NCI-H526 (cell line): ENCODE measurements around the gene AWAT2.
A peak's percentile ranks its signal among the peaks of the same experiment; 100 is the strongest.

ENCODE experiments used
- DNase-seq, 2 experiments: peaks; one replicate each; lab custom pipeline; 2025; lab: John Stamatoyannopoulos, UW

AWAT2 gene, protein sequence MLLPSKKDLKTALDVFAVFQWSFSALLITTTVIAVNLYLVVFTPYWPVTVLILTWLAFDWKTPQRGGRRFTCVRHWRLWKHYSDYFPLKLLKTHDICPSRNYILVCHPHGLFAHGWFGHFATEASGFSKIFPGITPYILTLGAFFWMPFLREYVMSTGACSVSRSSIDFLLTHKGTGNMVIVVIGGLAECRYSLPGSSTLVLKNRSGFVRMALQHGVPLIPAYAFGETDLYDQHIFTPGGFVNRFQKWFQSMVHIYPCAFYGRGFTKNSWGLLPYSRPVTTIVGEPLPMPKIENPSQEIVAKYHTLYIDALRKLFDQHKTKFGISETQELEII

DNA sequence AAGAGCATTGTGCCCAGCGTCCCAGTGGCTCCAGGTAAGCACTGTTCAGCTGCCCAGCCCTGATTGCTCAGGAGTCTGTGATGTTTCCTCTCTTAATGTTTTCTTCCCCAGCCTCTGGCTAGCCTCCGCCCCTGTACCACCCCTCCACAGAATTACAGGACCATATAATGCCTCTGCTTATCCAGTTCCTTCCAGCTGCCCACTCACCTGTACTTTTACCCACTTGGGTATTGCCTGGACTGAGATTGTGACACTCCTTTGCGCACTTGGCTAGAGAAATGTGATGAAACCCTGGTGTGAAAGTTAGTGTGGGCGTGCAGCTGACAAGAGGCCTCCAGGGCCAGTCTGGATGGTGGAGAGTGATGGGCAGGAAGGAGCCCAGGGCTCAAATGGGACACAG, at the start of gene AWAT2:
TSS of gene AWAT2 (minus strand) at position 14 of the 400 bp plus-strand sequence. CDS start at position 8, 6 bp downstream.
- no peak for DNase-seq

DNA sequence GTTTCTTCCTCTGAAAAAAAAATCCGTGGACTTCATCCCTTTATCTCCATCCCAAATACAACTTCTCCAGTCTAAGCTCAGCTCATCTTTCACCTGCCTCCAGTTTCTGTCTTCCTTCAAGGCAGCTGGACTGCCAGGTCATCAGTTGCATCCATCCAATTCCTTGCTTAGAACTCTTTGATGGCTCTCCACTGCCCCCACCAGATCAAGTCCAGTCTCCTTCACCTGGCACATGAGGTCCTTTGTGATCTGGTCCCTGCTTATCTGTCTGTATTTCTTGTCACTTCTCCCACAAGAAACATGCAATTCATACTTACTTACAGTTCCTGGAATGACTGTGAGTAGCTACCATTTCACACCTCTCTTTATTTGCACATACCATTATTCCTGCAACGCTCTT, 46.3 kb upstream of the AWAT2 start:
- peak in 1 of 2 experiments; percentile 14 for DNase-seq

DNA sequence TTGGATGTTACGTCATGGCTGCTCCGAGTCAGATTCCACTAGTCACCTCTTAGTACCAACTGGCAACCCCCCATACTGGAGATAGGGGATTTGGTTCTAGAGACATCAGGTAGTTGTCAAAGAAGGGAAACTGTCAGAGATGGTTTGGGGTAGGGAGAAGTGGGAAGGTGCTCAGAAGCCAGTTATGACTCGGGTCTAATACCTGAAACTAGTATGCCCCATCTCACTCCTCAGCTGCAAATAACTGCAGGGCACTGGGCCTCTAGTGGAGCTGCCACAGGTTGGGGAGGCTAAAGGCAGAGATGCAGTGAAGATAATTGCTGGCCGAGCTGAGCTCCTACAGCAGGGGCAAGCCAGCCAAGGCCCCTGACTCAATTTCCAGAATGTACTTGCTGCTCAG, 42.5 kb upstream of the AWAT2 start:
- DNase-seq = no peak

DNA sequence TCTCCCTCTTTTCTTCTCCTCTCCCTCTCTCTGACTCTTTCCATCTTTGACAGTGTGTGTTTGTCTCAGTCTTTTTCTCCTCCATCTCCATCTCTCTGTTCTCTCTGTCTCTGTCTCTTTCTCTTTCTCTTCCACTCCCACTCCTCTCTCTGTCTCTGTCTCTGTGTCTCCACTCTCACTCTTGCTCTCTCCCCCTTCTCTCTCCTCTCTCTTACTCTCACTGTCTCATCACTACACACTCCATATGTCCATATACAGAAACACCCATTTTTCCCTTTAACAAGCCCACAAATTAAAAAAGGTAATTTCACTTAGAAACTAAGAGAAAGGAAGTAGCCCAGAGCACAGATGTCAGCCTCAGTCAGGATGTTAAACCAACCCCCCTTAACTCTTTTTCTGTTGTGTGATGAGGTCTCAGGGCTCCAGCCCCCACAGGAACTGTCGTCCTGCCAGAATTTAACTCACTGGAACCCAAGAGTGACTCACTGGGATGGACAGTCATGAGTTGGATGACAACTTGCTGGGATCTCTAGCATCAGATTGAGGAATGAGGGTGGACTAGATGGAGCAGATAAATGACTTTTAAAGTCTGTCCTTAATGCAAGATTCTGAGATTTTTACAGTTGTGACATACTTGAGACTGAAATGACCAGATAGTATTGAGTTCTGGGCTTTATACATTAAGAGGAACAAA, 40.0 kb upstream of the AWAT2 start:
- no peak for DNase-seq

DNA sequence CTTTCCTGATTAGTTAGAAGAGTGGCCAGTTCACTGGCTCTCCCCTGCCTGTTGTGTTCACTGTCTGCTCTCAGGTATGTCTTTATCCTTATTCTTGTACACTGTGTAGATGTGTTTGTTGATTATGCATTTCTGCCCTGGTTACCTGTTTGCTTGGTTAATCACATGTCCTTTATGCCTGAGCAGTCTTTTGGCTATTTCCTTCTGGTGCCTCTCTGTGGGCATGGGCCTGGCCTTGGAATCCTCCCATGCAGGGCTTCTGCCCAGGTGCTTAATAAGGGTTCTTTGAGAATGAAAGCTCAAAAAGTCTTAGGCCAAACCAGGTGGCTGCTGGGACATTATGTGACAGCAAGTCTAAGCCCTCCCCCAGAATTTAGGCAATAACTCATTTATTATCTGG, 39.0 kb upstream of the AWAT2 start:
- no peak for DNase-seq

DNA sequence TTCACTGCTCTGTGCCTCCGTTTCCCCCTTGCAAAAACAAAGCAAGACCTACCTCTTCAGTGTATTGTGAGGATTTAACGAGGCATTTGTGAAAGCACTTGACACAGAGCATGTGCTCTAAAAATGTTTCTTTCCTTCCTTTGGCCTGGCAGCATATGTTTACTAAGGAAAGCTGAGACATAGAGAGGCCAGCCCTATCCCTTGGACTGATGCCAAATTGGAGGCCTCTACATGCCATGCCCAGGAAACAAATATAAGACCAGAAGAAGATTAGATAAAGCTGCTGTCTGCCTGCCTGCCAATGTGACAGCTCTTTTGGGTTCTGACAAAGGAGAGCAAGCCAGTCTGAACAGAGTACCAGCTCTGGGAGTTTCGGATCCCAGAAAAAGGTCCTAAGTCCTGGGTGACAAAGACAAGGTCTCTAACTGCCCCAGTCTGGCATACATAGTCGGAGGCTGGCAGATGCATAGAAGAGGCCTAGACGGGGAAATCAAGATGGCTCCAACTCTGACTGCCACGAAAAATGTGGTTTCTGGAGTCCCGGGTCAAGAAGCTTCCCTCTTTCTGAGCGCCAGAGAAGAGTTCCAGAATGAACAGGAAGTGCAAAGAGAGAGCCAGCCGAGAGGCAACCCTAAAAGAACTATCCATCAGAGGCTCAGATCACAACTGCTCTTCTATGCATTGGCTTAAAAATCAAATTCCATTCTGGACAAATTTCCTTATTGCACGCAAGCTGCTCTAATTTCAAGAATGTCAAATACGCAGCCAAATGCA, 38.3 kb upstream of the AWAT2 start:
- DNase-seq = no peak

DNA sequence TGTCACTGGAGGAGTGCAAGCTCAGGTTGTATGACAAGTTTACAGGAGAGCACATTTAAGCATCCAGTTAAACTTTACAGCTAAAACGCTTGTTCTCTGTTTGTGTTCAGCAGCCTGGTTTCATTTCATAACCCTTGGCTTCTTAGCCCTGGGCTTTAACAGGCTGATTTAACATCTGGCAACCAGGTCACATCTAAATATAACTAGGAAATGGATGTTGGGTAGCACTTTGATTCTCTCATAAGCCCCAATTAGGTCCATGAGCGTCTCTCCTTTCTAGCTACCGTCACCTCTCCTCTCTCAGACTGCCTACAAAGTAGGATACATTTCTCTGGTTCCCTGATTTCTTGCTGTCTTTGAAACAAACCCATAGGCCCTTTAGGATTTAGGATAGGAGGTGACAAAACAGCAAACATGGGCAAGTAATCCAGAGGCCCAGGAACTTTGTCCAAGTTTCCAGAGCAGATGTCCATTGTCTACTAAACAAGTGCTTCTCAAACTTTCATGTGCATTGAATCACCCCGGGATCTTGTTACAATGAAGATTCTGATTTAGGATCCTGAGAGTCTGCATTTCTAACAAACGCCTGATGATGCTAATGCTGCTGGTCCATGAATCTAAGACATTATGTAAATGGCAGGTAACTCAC, 35.0 kb upstream of the AWAT2 start:
- no peak for DNase-seq

DNA sequence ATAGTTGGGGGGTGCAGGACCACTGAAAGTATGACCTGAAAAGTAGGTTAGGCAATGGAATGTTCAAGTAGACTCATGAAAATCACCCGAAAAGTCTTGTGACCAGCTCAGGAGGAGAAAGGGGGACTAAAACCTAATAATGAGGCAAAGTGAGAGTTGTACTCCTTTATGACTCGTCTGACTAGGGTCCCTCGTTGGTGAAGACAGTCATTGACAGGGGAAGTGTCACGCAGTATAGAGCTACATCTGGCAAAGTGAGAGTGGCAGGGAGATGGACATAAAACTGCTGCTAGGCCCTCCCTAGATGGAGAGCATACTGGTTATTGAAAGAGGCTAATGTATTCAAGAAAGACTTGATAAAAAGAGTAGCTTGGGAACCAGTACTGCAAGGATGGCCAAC, 33.0 kb upstream of the AWAT2 start:
- no peak for DNase-seq

DNA sequence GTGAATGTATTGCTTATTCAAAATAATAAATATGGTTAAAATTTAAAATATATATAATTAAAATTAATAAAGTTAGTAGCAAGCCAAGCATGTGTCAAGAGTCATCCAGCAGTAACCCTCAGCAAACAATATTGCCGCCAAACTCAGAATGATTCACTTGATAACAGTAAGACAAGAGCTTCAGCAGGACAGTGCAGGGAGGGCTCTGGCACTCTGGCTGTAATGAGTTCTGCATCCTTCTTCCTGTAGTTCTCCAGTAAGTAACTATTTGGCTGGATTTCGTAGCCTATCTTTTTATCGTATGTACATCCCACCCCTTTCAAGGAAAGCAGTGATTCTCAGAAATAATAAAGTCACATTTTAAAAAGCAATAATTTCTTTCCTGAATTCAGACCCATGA, 30.1 kb upstream of the AWAT2 start:
- no peak for DNase-seq

DNA sequence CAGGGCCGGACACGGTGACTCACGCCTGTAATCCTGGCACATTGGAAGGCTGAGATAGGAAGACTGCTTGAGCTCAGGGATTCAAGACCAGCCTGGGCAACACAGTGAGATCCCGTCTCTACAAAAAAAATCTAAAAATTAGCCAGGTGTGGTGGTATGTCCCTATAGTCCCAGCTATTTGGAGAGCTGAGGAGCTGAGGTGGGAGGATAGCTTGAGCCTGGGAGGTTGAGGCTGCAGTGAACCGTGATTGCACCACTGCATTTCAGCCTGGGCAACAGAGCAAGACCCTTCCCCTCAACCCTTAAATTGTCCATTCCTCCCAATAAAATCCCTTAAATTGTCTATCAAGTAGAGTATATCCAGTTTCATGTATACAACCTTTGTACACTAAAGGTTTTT, 29.6 kb upstream of the AWAT2 start:
- no peak for DNase-seq

DNA sequence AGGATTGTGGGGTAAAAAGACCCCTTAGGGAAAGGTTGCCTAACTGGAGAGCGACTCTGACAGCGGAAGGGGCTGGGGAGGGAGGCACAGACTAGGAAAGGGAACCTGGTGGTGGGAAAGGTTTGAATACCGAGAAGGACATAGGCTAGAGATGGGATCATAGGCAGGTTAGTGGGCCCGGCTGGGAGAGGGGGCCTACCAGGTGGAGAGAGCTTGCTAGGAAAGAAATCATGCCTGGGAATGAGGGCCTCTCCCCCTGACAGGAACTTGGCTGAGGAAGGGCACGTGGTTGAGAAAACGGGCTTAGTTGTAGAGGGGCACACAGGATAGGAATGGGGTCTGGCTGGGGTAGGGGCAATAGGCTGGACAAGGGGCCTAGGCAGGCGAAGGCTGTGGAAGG, 16.9 kb upstream of the AWAT2 start:
- no peak for DNase-seq

DNA sequence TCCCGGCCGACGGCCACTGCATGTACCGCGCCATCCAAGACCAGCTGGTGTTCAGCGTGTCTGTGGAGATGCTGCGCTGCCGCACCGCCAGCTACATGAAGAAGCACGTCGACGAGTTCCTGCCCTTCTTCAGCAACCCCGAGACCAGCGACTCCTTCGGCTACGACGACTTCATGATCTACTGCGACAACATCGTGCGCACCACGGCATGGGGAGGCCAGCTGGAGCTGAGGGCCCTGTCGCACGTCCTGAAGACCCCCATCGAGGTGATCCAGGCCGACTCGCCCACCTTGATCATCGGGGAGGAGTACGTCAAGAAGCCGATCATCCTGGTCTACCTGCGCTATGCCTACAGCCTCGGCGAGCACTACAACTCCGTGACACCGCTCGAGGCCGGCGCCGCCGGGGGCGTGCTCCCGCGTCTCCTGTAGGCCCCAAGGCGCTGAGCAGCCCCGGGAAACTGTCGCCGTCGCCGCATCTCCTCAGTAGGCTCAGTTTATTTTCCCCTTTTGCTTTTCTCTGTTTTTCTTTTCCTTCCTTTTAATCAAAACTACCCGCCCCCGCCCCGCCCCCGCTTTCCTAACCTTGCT, 13.3 kb upstream of the AWAT2 start:
- DNase-seq = no peak

DNA sequence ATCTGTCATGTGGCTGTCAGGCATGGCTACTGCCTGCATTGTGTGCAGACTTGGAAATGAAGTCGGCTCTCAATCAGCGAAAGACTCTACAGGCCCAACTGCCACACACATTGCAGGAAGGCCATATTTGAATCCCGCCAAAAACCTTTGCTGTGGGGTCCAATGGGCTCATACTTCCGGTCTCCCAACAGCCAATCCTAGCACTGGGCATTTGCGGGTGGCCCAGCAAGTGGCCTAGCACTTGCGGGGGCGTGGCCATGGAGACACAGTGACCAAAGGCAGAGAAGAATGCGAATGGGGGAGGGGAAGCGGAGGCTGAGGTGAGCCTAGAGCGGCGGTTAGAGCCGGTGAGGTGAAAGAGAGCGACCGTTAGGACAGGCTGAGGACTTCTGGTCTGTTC, 12.3 kb upstream of the AWAT2 start, which contains the start of gene OTUD6A:
TSS of gene OTUD6A (plus strand) at position 382 of the 400 bp plus-strand sequence. CDS start 68 bp downstream, outside the sequence.
- no peak for DNase-seq

DNA sequence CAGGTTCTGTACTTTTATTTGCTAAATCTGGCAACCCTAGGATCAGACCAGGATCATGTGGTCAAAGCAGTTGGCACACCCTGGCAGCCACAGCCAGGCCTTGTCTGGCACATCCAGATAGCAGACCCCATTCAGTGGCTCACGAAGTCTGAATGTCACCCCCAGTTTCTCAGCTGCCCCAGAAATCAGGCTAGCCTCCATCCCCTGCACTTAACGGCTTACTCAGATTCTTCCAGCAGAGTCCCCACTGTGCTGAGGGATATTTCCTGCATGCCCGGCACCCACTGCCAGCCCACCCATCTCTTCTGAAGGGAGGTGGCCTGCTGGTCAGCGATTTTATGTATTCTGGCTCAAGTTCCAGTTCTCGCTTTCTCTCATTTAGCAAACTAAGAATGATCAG, 4.7 kb upstream of the AWAT2 start:
- no peak for DNase-seq

DNA sequence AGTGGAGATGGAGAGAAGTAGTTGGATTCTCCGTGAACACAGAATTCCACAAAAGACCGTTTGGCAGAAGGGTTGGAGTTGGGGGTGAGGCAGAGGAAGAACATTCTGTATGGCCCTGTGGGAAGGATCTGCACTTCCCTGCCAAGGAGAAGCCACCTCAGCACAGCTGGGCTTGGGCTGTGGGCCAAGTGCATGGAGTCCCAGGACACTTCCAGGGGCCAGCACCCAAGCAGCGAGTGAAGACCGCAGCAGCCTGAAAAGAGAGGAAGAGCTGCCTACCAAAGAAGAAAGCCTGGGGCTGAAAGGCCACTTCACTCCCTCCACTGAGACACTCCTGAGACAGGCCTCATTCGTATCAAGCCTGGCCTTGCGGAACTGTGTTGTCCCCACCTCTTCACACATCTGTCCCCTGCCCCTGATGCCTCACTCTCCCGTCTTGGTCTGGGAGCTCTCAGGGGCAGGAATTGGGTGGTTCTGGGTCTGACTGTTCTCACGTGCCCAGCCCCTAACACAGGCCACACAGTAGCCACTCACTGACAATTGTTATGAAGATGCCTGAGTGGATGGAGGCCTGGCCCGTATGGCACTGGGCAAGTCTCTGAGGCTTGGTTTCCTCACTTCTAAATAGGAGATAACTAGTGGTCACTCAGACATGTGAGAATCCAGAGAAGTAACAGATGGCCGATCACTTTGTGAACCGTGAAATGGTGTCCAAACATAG, 3.3 kb upstream of the AWAT2 start:
- DNase-seq = no peak

DNA sequence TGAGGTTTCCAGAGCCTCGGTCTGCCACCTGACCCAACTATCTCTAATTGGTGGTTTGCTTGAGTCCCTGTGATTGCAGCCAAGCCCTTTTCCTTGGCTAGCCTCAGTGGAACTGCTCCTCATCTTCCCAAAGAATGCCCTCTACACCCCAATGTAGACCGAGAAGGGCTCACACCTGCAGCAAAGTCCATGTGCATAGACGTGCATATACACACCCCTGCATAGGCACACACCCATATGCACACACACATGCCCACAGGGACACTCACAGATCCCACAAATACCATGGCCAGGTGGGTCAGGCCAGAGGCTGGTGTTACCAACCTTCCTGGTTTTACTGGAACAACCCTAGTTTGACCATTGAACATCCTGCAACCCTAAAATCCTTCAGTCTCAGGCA, 332 bp downstream of the AWAT2 start:
- DNase-seq = no peak

DNA sequence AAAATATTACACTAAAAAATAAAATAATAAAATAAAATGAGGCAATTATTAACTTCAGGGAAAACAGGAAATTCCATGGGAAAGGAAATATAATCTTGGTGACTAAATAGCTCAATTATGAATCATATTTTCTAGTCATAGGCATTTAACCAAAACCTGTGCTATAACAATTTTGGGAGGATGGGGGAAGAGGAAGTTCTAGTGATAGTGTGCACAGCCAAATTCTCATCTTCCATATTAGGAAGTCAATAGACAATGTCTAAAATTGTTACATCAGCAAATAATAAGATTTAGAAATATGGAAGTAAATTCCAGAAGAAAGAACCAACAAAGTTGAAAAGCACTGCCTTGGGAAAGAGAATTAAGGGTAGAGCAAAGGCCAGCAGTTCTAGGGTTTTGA, 2.8 kb downstream of the AWAT2 start:
- DNase-seq = no peak

DNA sequence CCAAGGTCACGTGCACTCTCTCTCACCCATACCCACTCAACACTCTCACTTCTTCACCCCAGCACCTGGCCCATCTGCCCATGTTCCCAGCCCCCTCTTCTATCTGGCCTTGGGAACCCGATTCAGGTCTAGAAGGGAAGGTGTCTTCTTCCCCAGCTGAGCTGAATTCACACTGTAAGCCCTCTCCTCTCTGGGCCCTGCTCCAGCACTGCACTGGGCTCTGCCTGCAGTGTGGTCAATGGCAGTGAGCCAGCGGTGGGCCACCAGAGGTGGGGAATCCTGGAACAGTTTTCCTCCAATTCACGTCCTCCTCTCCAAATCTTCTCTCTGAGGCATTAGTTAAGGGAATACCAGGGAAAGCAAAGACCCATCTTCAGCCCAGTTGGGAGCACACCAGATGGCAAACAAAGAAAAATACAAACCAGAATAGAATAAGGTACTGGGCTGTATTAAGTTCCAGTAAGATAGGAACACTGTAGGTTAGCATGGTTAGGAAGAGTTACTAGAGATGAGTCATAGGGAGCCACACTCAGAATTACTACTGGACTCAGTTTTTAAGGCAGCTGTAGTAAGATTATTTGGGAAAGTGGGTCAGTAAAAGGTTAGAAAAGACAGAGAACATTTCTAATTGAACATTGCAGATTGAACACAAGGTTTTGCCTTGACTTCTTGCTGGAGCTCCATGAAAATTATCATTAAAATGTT, 5.0 kb downstream of the AWAT2 start:
- DNase-seq = no peak

DNA sequence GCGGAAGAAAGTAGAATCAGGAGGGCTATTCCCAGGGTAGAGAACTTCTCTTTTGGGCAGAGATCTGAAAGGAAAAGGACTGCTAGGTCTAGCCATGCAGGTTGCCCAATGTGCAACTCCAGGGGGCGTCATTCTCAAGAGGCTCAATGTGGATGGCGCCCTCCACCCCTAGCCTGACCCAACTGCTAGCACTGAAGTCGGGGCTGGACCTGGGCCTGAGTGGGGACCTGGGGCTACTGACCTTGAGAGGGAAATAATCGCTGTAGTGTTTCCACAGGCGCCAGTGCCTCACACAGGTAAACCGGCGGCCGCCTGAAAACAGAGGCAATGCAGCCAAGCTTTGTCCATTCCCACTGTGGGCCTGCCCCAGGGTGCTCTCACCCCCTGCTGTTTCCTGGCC, 6.1 kb downstream of the AWAT2 start:
- DNase-seq = no peak
